Naive thymus-derived CD4-positive, alpha-beta T cell (primary cell): ENCODE data around the gene HSCB. TPM values are rescaled to one million over a fixed set of nuclear protein-coding genes. Genes with fewer than 3 reads are reported as not detected.

Experiments
- ATAC-seq: fragments of 150-1000 bp; cut with Tn5 transposase; 2 replicates; pipeline ENCODE4 v1.10.0; 2021; ENCODE audit warnings: mild to moderate bottlenecking, moderate library complexity
- CTCF ChIA-PET: fragments of 350-600 bp; sonication (Branson Sonifier 250); formaldehyde crosslinking; loops from one replicate; lab custom pipeline; 2021; ENCODE audit warnings: antibody characterized with exemption; lab: Charles Lee
- POLR2A ChIA-PET: fragments of 350-600 bp; sonication (Branson Sonifier 250); formaldehyde crosslinking; loops from one replicate; lab custom pipeline; 2021; ENCODE audit warnings: antibody characterized with exemption, inconsistent platforms; lab: Charles Lee
- DNase-seq, 9 donors: peaks; one replicate each; pipeline versions ENCODE4 v3.0.0 to v3.0.0-alpha.2; 2020 to 2022; ENCODE audit warnings: mixed read lengths in 1 of 9
- H3K27ac ChIP-seq: one replicate; pipeline ENCODE4 v1.7.0; 2013; ENCODE audit warnings: mild to moderate bottlenecking, low read depth, low read length, moderate library complexity
- H3K27me3 ChIP-seq, 2 donors: one replicate each; pipeline ENCODE4 v1.7.0; 2013; ENCODE audit warnings: low read length in 2 of 2, mild to moderate bottlenecking in 2 of 2, moderate library complexity in 2 of 2; ENCODE audit not compliant: control insufficient read depth in 2 of 2, insufficient read depth in 2 of 2
- H3K36me3 ChIP-seq, 3 experiments: 1 replicate in 2 of 3; 2 replicates in 1 of 3; pipeline ENCODE4 v1.7.0; 2013; ENCODE audit warnings: low read length in 3 of 3, mild to moderate bottlenecking in 3 of 3, moderate library complexity in 1 of 3; ENCODE audit not compliant: insufficient read depth in 3 of 3, control insufficient read depth in 2 of 3
- H3K4me1 ChIP-seq, 2 donors: one replicate each; pipeline ENCODE4 v1.7.0; 2013; ENCODE audit warnings: low read length in 2 of 2, mild to moderate bottlenecking in 2 of 2, moderate library complexity in 1 of 2; ENCODE audit not compliant: control insufficient read depth in 2 of 2, insufficient read depth in 2 of 2
- H3K4me3 ChIP-seq: 2 replicates; pipeline ENCODE4 v1.7.0; 2013; ENCODE audit warnings: mild to moderate bottlenecking, low read length
- H3K9me3 ChIP-seq, 3 experiments: 1 replicate in 2 of 3; 2 replicates in 1 of 3; pipeline ENCODE4 v1.7.0; 2013; ENCODE audit warnings: low read length in 3 of 3; ENCODE audit not compliant: control insufficient read depth in 2 of 3
- H3K27ac Mint-ChIP-seq, 9 donors: one replicate each; pipeline ENCODE4 v1.8.0; 2020 to 2022; ENCODE audit warnings: mixed read lengths in 9 of 9, mild to moderate bottlenecking in 8 of 9, moderate library complexity in 5 of 9, inconsistent platforms in 2 of 9
- H3K27me3 Mint-ChIP-seq, 5 donors: one replicate each; pipeline ENCODE4 v1.8.0; 2021 to 2022; ENCODE audit warnings: mixed read lengths in 5 of 5, mild to moderate bottlenecking in 1 of 5
- H3K36me3 Mint-ChIP-seq, 5 donors: one replicate each; pipeline ENCODE4 v1.8.0; 2020 to 2022; ENCODE audit warnings: mixed read lengths in 5 of 5, mild to moderate bottlenecking in 3 of 5, inconsistent platforms in 1 of 5
- H3K4me1 Mint-ChIP-seq, 7 donors: one replicate each; pipeline ENCODE4 v1.8.0; 2020 to 2022; ENCODE audit warnings: mixed read lengths in 7 of 7, mild to moderate bottlenecking in 3 of 7, inconsistent platforms in 1 of 7
- H3K4me3 Mint-ChIP-seq, 10 donors: one replicate each; pipeline ENCODE4 v1.8.0; 2020 to 2022; ENCODE audit warnings: mild to moderate bottlenecking in 10 of 10, mixed read lengths in 10 of 10, moderate library complexity in 6 of 10, inconsistent platforms in 2 of 10
- H3K9me3 Mint-ChIP-seq, 11 donors: one replicate each; pipeline ENCODE4 v1.8.0; 2020 to 2022; ENCODE audit warnings: mixed read lengths in 11 of 11, mild to moderate bottlenecking in 4 of 11, inconsistent platforms in 1 of 11, moderate library complexity in 1 of 11
- intact Hi-C, 2 donors: fragments of 100-400 bp; cut with micrococcal nuclease; formaldehyde crosslinking; loops; one replicate each; pipeline ENCODE4 v1.15.1; 2023
- polyA plus RNA-seq, 2 donors: library from polyadenylated mRNA; unstranded; fragments of 300-500 nt; fragmentation: Illumina TruSeq; gene quantifications; one replicate each; pipeline ENCODE4 v1.2.3, GENCODE V29; 2021
- total RNA-seq, 6 experiments: library from RNA in 5 of 6; stranded (reverse) in 5 of 6; gene quantifications; 1 replicate in 5 of 6; 2 replicates in 1 of 6; pipeline ENCODE4 v1.2.3 and lab custom pipeline; 2021 to 2026

HSCB gene
- total and polyA plus RNA-seq, 7 experiments from 2014 or later: 6.7 to 10.9 (median 8.9) TPM

DNA sequence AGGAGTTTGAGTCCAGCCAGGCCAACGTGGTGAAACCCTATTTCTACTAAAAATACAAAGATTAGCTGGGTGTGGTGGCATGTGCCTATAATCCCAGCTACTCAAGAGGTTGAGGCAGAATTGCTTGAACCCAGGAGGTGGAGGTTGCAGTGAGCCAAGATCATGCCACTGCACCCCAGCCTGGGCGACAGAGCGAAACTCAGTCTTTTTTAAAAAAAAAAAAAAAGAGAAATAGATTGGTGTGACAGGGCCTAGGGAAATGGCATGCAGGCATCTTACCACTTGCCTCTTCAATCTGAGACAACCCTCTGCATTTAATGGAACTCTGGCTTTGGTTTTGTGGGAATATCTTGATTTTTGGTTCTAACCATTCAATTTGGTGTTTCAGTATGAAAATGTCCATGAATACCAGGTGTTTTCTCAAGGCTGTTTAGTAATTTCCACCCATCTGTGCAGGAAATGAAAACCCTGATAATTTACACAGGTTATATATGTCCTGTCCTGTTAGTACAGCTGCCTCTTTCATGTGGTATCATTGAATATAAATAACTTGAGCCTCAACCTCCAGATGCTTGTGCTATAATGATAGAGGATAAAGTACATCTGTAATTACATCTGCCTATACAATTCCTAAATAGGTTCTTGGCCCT, 50.1 kb downstream of the HSCB start:
- H3K36me3 ChIP-seq: peaks cover 25 to 34% (median 30%) of the 10 kb centered on the region in 3 experiments
- no peak for DNase-seq
- no peak overlapping the region for H3K27ac ChIP-seq
- no peaks in the 10 kb centered on the region for H3K27me3 ChIP-seq
- peak; percentile 23 for ATAC-seq
- H3K4me3 Mint-ChIP-seq: peak overlapping the region in 5 of 10 donors; percentile 10 to 40 (median 34)
- H3K9me3 ChIP-seq: no peaks in the 10 kb centered on the region
- H3K4me1 Mint-ChIP-seq: peaks cover 38 to 74% (median 66%) of the 10 kb centered on the region in 7 donors
- H3K27ac Mint-ChIP-seq: peak overlapping the region; percentile 12 to 97 (median 63)
- H3K27me3 Mint-ChIP-seq: no peaks in the 10 kb centered on the region
- peaks cover 22 to 34% of the 10 kb centered on the region in 2 donors for H3K4me1 ChIP-seq
- POLR2A ChIA-PET: interaction anchor here (0.6 to 10.6 kb wide), 4 partner anchors 9 to 878 kb away, joined by 3 to 79 read pairs (median 6); partner anchors contain the start of gene XBP1
- H3K36me3 Mint-ChIP-seq: peaks cover 10 to 41% (median 25%) of the 10 kb centered on the region in 5 donors
- H3K9me3 Mint-ChIP-seq: no peaks in the 10 kb centered on the region
- CTCF ChIA-PET: interaction anchor here (1.1 to 7.8 kb wide), 2 partner anchors 38 to 64 kb away, joined by 4 to 82 read pairs; no protein-coding TSS in a partner anchor
- intact Hi-C loops: loop anchor here (1.0 to 10.0 kb wide), 4 partner anchors 8 to 877 kb away; partner anchors contain the start of genes PITPNB (in 1 of the 2) and XBP1 (in 1 of the 2)
- no peak overlapping the region for H3K4me3 ChIP-seq

GRCh38 chr22:28792491-28793383, 50.9 kb downstream of the HSCB start:
- H3K9me3 Mint-ChIP-seq: no peaks in the 10 kb centered on the region
- H3K36me3 Mint-ChIP-seq: peaks cover 10 to 46% (median 26%) of the 10 kb centered on the region in 5 donors
- no peak overlapping the region for H3K27ac ChIP-seq
- peaks cover 29 to 34% of the 10 kb centered on the region in 2 donors for H3K4me1 ChIP-seq
- H3K27me3 Mint-ChIP-seq: no peaks in the 10 kb centered on the region
- H3K36me3 ChIP-seq: peaks cover 25 to 35% (median 31%) of the 10 kb centered on the region in 3 experiments
- ATAC-seq (peak; percentile 39), DNase-seq (peak in 1 of 9 donors; percentile 14)
- POLR2A ChIA-PET: interaction anchor here (0.6 to 10.6 kb wide), 4 partner anchors 8 to 879 kb away, joined by 3 to 79 read pairs (median 6); partner anchors contain the start of gene XBP1
- H3K27me3 ChIP-seq: no peaks in the 10 kb centered on the region
- H3K4me3 Mint-ChIP-seq: peak overlapping the region in 6 of 10 donors; percentile 1 to 41 (median 26)
- peak overlapping the region; percentile 18 to 97 (median 76) for H3K27ac Mint-ChIP-seq
- H3K4me1 Mint-ChIP-seq: peaks cover 41 to 81% (median 71%) of the 10 kb centered on the region in 7 donors
- no peak overlapping the region for H3K4me3 ChIP-seq
- no peaks in the 10 kb centered on the region for H3K9me3 ChIP-seq
- intact Hi-C loops: loop anchor here (1.0 to 10.0 kb wide), 3 partner anchors 8 to 878 kb away; partner anchors contain the start of genes PITPNB (in 1 of the 2) and XBP1 (in 1 of the 2)
- CTCF ChIA-PET: interaction anchor here (7.8 kb wide), 1 partner anchor 37 kb away, joined by 82 read pairs; no protein-coding TSS in a partner anchor

- peak overlapping the region in 2 of 10 donors; percentile 38 to 70 for H3K4me3 Mint-ChIP-seq
Observed at GRCh38 chr22:28793976-28794584, 52.2 kb downstream of the HSCB start.

GRCh38 chr22:28795071-28795693, 53.3 kb downstream of the HSCB start:
- DNase-seq (no peak), ATAC-seq (no peak)
- H3K27ac ChIP-seq: no peak overlapping the region
- peaks cover 25 to 36% (median 35%) of the 10 kb centered on the region in 3 experiments for H3K36me3 ChIP-seq
- Mint-ChIP-seq H3K4me1 (peaks cover 46 to 88% (median 75%) of the 10 kb centered on the region in 7 donors), H3K27me3 (no peaks in the 10 kb centered on the region), H3K36me3 (peaks cover 16 to 58% (median 34%) of the 10 kb centered on the region in 5 donors), H3K9me3 (no peaks in the 10 kb centered on the region), H3K27ac (peak overlapping the region in 4 of 9 donors; percentile 6 to 97 (median 42)), H3K4me3 (peak overlapping the region in 4 of 10 donors; percentile 10 to 68 (median 56))
- H3K4me1 ChIP-seq: peaks cover 34 to 40% of the 10 kb centered on the region in 2 donors
- no peak overlapping the region for H3K4me3 ChIP-seq
- intact Hi-C loops: loop anchor here in 1 of 2 donors (10.0 kb wide), 1 partner anchor 880 kb away; the partner anchor contains the start of gene PITPNB
- POLR2A ChIA-PET: interaction anchor here (0.8 to 4.2 kb wide), 6 partner anchors 12 to 35 kb away, joined by 3 to 16 read pairs (median 4); no protein-coding TSS in a partner anchor
- CTCF ChIA-PET: interaction anchor here (0.6 kb wide), 1 partner anchor 25 kb away, joined by 5 read pairs; no protein-coding TSS in a partner anchor
- no peaks in the 10 kb centered on the region for H3K9me3 ChIP-seq
- no peaks in the 10 kb centered on the region for H3K27me3 ChIP-seq

More at GRCh38 chr22:28793976-28794584, 52.2 kb downstream of the HSCB start:
- Histone ChIP-seq H3K27ac (peak overlapping the region; percentile 14), H3K9me3 (no peaks in the 10 kb centered on the region), H3K4me1 (peaks cover 34 to 40% of the 10 kb centered on the region in 2 donors), H3K4me3 (no peak overlapping the region), H3K36me3 (peaks cover 25 to 35% (median 30%) of the 10 kb centered on the region in 3 experiments), H3K27me3 (no peaks in the 10 kb centered on the region)
- no peak for DNase-seq
- ChIA-PET POLR2A (interaction anchor here (0.8 to 4.2 kb wide), 4 partner anchors 9 to 36 kb away, joined by 4 to 16 read pairs (median 7); no protein-coding TSS in a partner anchor), CTCF (interaction anchor here (0.6 to 0.9 kb wide), 2 partner anchors 8 to 35 kb away, joined by 3 to 4 read pairs; no protein-coding TSS in a partner anchor)
- Mint-ChIP-seq H3K36me3 (peaks cover 10 to 57% (median 26%) of the 10 kb centered on the region in 5 donors), H3K9me3 (no peaks in the 10 kb centered on the region), H3K27ac (peak overlapping the region in 7 of 9 donors; percentile 11 to 97 (median 58)), H3K4me1 (peaks cover 41 to 93% (median 78%) of the 10 kb centered on the region in 7 donors), H3K27me3 (no peaks in the 10 kb centered on the region)
- intact Hi-C loops: loop anchor here in 1 of 2 donors (5.0 to 10.0 kb wide), 2 partner anchors 248 to 879 kb away; partner anchors contain the start of gene PITPNB
- ATAC-seq: no peak
